Activated naive CD4-positive, alpha-beta T cell treated with anti-CD3 and anti-CD28 coated beads, Interleukin-2, amount 10 ng/mL, durations not matched to agents 7 days and 5 days (primary cell): ENCODE measurements around the gene ADTRP.
"Not testable (repeated sequence)": the region's sequence is repeated elsewhere in the genome, so short reads cannot be mapped to it uniquely, and the experiment has no call there.

Experiments
- CTCF ChIA-PET: fragments of 350-600 bp; sonication (Branson Sonifier 250); formaldehyde crosslinking; loops from one replicate; lab custom pipeline; 2021; ENCODE audit warnings: antibody characterized with exemption; lab: Charles Lee
- DNase-seq: peaks from one replicate; pipeline ENCODE4 v3.0.0-alpha.2; 2020
- H3K27ac Mint-ChIP-seq: one replicate; pipeline ENCODE4 v1.8.0; 2021; ENCODE audit warnings: mild to moderate bottlenecking, moderate library complexity, mixed read lengths
- H3K27me3 Mint-ChIP-seq: one replicate; pipeline ENCODE4 v1.8.0; 2021; ENCODE audit warnings: mild to moderate bottlenecking, mixed read lengths
- H3K36me3 Mint-ChIP-seq: one replicate; pipeline ENCODE4 v1.8.0; 2021; ENCODE audit warnings: mixed read lengths
- H3K4me1 Mint-ChIP-seq: one replicate; pipeline ENCODE4 v1.8.0; 2021; ENCODE audit warnings: mixed read lengths
- H3K4me3 Mint-ChIP-seq: one replicate; pipeline ENCODE4 v1.8.0; 2021; ENCODE audit warnings: mild to moderate bottlenecking, moderate library complexity, mixed read lengths
- H3K9me3 Mint-ChIP-seq: one replicate; pipeline ENCODE4 v1.8.0; 2021; ENCODE audit warnings: mixed read lengths

Gene ADTRP

GRCh38 chr6:11810854-11811643 is 32.4 kb upstream of the ADTRP start:
- H3K9me3 Mint-ChIP-seq = no peaks in the 10 kb centered on the region
- H3K36me3 Mint-ChIP-seq = no peaks in the 10 kb centered on the region
- peaks cover 10% of the 10 kb centered on the region for H3K4me1 Mint-ChIP-seq
- H3K27me3 Mint-ChIP-seq = peaks cover 4% of the 10 kb centered on the region
- H3K4me3 Mint-ChIP-seq = no peak overlapping the region
- CTCF ChIA-PET = interaction anchor here (0.8 kb wide), 1 partner anchor 15 kb away, joined by 3 read pairs; no protein-coding TSS in a partner anchor
- H3K27ac Mint-ChIP-seq = no peak overlapping the region
- DNase-seq = no peak

- peaks cover 12% of the 10 kb centered on the region for H3K4me1 Mint-ChIP-seq
- H3K36me3 Mint-ChIP-seq = no peaks in the 10 kb centered on the region
- CTCF ChIA-PET = interaction anchor here (0.8 kb wide), 1 partner anchor 16 kb away, joined by 3 read pairs; no protein-coding TSS in a partner anchor
- H3K9me3 Mint-ChIP-seq = no peaks in the 10 kb centered on the region
- no peak overlapping the region for H3K4me3 Mint-ChIP-seq
- H3K27me3 Mint-ChIP-seq = peaks cover 4% of the 10 kb centered on the region
- no peak for DNase-seq
- H3K27ac Mint-ChIP-seq = no peak overlapping the region
Measured at GRCh38 chr6:11810039-11810541, 31.5 kb upstream of the ADTRP start.

- Mint-ChIP-seq H3K27ac (no peak overlapping the region), H3K4me3 (no peak overlapping the region), H3K9me3 (no peaks in the 10 kb centered on the region), H3K36me3 (no peaks in the 10 kb centered on the region), H3K27me3 (no peaks in the 10 kb centered on the region), H3K4me1 (peaks cover 12% of the 10 kb centered on the region)
- DNase-seq = no peak
- CTCF ChIA-PET = no interaction called here
Measured at GRCh38 chr6:11808054-11808453, 29.5 kb upstream of the ADTRP start.

GRCh38 chr6:11806561-11807317 is 28.1 kb upstream of the ADTRP start:
- no peaks in the 10 kb centered on the region for H3K27me3 Mint-ChIP-seq
- H3K36me3 Mint-ChIP-seq = no peaks in the 10 kb centered on the region
- no peaks in the 10 kb centered on the region for H3K9me3 Mint-ChIP-seq
- H3K4me1 Mint-ChIP-seq = peaks cover 12% of the 10 kb centered on the region
- no peak overlapping the region for H3K4me3 Mint-ChIP-seq
- H3K27ac Mint-ChIP-seq = no peak overlapping the region
- CTCF ChIA-PET = interaction anchor here (1.6 kb wide), 1 partner anchor 21 kb away, joined by 3 read pairs; no protein-coding TSS in a partner anchor
- DNase-seq = no peak

GRCh38 chr6:11805259-11806053 is 26.9 kb upstream of the ADTRP start:
- CTCF ChIA-PET = no interaction called here
- Mint-ChIP-seq H3K9me3 (no peaks in the 10 kb centered on the region), H3K4me1 (peaks cover 12% of the 10 kb centered on the region), H3K27ac (no peak overlapping the region), H3K27me3 (no peaks in the 10 kb centered on the region), H3K36me3 (no peaks in the 10 kb centered on the region), H3K4me3 (no peak overlapping the region)
- DNase-seq = no peak

GRCh38 chr6:11804701-11805100 is 26.1 kb upstream of the ADTRP start:
- DNase-seq = no peak
- Mint-ChIP-seq H3K27me3 (no peaks in the 10 kb centered on the region), H3K36me3 (no peaks in the 10 kb centered on the region), H3K4me1 (peaks cover 12% of the 10 kb centered on the region), H3K9me3 (no peaks in the 10 kb centered on the region), H3K27ac (no peak overlapping the region), H3K4me3 (no peak overlapping the region)
- CTCF ChIA-PET = no interaction called here

- Mint-ChIP-seq H3K27me3 (no peaks in the 10 kb centered on the region), H3K27ac (no peak overlapping the region), H3K9me3 (no peaks in the 10 kb centered on the region), H3K36me3 (no peaks in the 10 kb centered on the region), H3K4me1 (peaks cover 12% of the 10 kb centered on the region), H3K4me3 (no peak overlapping the region)
- CTCF ChIA-PET = no interaction called here
- DNase-seq = no peak
Measured at GRCh38 chr6:11804135-11804534, 25.5 kb upstream of the ADTRP start.

- Mint-ChIP-seq H3K27me3 (no peaks in the 10 kb centered on the region), H3K9me3 (no peaks in the 10 kb centered on the region), H3K36me3 (no peaks in the 10 kb centered on the region), H3K4me3 (no peak overlapping the region), H3K27ac (no peak overlapping the region), H3K4me1 (peaks cover 12% of the 10 kb centered on the region)
- CTCF ChIA-PET = no interaction called here
- DNase-seq = no peak
Measured at GRCh38 chr6:11803591-11803971, 25.0 kb upstream of the ADTRP start.

GRCh38 chr6:11802886-11803590 is 24.4 kb upstream of the ADTRP start:
- Mint-ChIP-seq H3K9me3 (no peaks in the 10 kb centered on the region), H3K27ac (no peak overlapping the region), H3K4me3 (no peak overlapping the region), H3K36me3 (no peaks in the 10 kb centered on the region), H3K4me1 (peaks cover 12% of the 10 kb centered on the region), H3K27me3 (no peaks in the 10 kb centered on the region)
- CTCF ChIA-PET = no interaction called here
- DNase-seq = no peak

- DNase-seq, CTCF ChIA-PET, H3K36me3 Mint-ChIP-seq, H3K4me3 Mint-ChIP-seq, H3K27me3 Mint-ChIP-seq, H3K27ac Mint-ChIP-seq, H3K4me1 Mint-ChIP-seq, H3K9me3 Mint-ChIP-seq: not testable (repeated sequence)
Measured at GRCh38 chr6:11800531-11800930, 21.9 kb upstream of the ADTRP start.

GRCh38 chr6:11798538-11798937 is 19.9 kb upstream of the ADTRP start:
- Mint-ChIP-seq H3K27ac (no peak overlapping the region), H3K9me3 (peaks cover 1% of the 10 kb centered on the region), H3K4me3 (no peak overlapping the region), H3K36me3 (no peaks in the 10 kb centered on the region), H3K27me3 (no peaks in the 10 kb centered on the region), H3K4me1 (no peaks in the 10 kb centered on the region)
- CTCF ChIA-PET = no interaction called here
- DNase-seq = no peak

- no peaks in the 10 kb centered on the region for H3K27me3 Mint-ChIP-seq
- no peak overlapping the region for H3K4me3 Mint-ChIP-seq
- no peak for DNase-seq
- H3K9me3 Mint-ChIP-seq = peaks cover 3% of the 10 kb centered on the region
- no peaks in the 10 kb centered on the region for H3K36me3 Mint-ChIP-seq
- CTCF ChIA-PET = no interaction called here
- no peaks in the 10 kb centered on the region for H3K4me1 Mint-ChIP-seq
- H3K27ac Mint-ChIP-seq = no peak overlapping the region
Measured at GRCh38 chr6:11798096-11798495, 19.5 kb upstream of the ADTRP start.

GRCh38 chr6:11796829-11797228 is 18.2 kb upstream of the ADTRP start:
- Mint-ChIP-seq H3K9me3 (peaks cover 8% of the 10 kb centered on the region), H3K36me3 (peaks cover 2% of the 10 kb centered on the region), H3K27ac (no peak overlapping the region), H3K4me1 (no peaks in the 10 kb centered on the region), H3K4me3 (no peak overlapping the region), H3K27me3 (no peaks in the 10 kb centered on the region)
- DNase-seq = no peak
- CTCF ChIA-PET = no interaction called here
